Adrenal gland (tissue), 5 donors: Measurements from ENCODE around the gene SLC39A9.

Experiments
- CTCF ChIP-seq, 6 experiments: fragments of 450-650 bp in 4 of 6; fragments of 200-600 bp in 2 of 6; sonication (generic) in 1 of 6; IDR thresholded peaks; 1 replicate in 5 of 6; 2 replicates in 1 of 6; pipeline versions ENCODE4 v1.5.1 to v1.8.0; 2016 to 2021; ENCODE audit warnings: antibody characterized with exemption in 6 of 6, mild to moderate bottlenecking in 2 of 6, moderate library complexity in 1 of 6
- POLR2A ChIP-seq, 2 donors: fragments of 450-650 bp; IDR thresholded peaks; one replicate each; pipeline ENCODE4 v1.6.1; 2017; ENCODE audit warnings: antibody characterized with exemption in 2 of 2, mild to moderate bottlenecking in 2 of 2, moderate library complexity in 1 of 2
- donor health status: DM: no; HTN: no; CAD: no.

GRCh38 chr14:69459122-69459521, 60.6 kb downstream of the SLC39A9 start:
- TF ChIP-seq CTCF (IDR thresholded peaks at IDR 0.05) (no peak), POLR2A (IDR thresholded peaks at IDR 0.05) (no peak)
